Measurements from ENCODE around the gene RAB6B.

DNA sequence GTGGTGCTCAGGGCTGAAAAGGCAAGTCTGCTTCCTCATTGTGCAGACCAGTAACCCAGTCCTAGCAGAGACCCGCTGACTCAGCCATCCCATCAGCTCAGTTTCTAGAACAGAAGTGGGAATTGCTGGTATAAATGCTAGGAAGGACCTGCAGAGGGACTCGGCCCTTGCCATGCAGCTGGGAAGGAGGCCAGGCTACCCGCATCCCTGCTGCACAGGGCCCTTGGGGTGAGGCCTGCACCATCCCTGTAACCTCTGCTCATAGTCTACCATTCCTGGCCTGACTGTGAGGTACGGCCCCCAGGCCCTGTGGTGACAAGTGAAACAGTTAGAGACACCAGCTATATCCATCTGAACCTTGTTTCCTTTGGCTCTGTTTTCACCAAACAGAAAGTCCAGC is 23.5 kb downstream of the RAB6B start:
- TF ChIP-seq, protein P1, sequence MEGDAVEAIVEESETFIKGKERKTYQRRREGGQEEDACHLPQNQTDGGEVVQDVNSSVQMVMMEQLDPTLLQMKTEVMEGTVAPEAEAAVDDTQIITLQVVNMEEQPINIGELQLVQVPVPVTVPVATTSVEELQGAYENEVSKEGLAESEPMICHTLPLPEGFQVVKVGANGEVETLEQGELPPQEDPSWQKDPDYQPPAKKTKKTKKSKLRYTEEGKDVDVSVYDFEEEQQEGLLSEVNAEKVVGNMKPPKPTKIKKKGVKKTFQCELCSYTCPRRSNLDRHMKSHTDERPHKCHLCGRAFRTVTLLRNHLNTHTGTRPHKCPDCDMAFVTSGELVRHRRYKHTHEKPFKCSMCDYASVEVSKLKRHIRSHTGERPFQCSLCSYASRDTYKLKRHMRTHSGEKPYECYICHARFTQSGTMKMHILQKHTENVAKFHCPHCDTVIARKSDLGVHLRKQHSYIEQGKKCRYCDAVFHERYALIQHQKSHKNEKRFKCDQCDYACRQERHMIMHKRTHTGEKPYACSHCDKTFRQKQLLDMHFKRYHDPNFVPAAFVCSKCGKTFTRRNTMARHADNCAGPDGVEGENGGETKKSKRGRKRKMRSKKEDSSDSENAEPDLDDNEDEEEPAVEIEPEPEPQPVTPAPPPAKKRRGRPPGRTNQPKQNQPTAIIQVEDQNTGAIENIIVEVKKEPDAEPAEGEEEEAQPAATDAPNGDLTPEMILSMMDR (IDR thresholded peaks at IDR 0.05) = no peak
- TF ChIP-seq POLR2A (IDR thresholded peaks at IDR 0.05) = no peak
